Measurements from ENCODE around the gene MBD4. TPM values are rescaled to one million over a fixed set of nuclear protein-coding genes. Genes with fewer than 3 reads are reported as not detected.

The MBD4 gene
- total and polyA plus RNA-seq, 2 experiments from 2014 or later, result 33.9 to 59.3 TPM

DNA sequence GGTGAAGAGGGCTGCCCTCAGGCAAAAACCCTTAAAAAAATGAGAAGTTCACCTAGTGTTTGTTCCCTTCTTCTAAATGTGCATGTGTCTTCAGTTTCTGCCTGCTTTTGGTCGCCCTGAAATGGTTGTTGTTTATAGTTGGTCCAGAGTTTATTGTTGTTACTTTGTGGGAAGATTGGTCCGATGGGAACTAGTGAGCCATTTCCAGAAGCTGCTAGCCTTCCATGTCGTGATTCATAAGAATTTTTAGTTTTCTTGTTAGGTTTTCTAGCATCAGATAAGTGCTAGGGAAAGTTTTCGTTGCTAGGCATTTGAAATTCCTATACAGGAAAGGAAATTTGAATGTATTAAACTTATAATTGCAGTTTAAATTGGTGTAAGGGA lies 34.0 kb upstream of the MBD4 start:
- Histone ChIP-seq H3K4me1 (ENCODE audit: insufficient read depth) (no peaks in the 10 kb centered on the region), H2AFZ (no peak overlapping the region), H3K4me2 (no peak overlapping the region), H3K27ac (ENCODE audit: low read depth) (no peak overlapping the region), H3K36me3 (ENCODE audit: insufficient read depth) (0 out of 2 replicates have a peak, but pooled peaks cover 3% of the 10 kb centered on the region), H4K20me1 (replicated peaks; ENCODE audit: insufficient read depth) (no peaks in the 10 kb centered on the region; the same call in 1 of the 2 replicates), H3K9me2 (ENCODE audit: insufficient read depth) (no peaks in the 10 kb centered on the region), H3K27me3 (ENCODE audit: insufficient read depth) (no peaks in the 10 kb centered on the region), H3K79me2 (replicated peaks; ENCODE audit: insufficient read depth) (no peaks in the 10 kb centered on the region), H3K4me3 (no peak overlapping the region), H3F3A (replicated peaks; ENCODE audit: low read depth) (no peaks in the 10 kb centered on the region)
- Mint-ChIP-seq H3K4me3 (no peak overlapping the region), H3K4me1 (no peaks in the 10 kb centered on the region), H3K27me3 (ENCODE audit: insufficient read depth, low read depth, poor library complexity) (peaks cover 1% of the 10 kb centered on the region), H3K36me3 (ENCODE audit: low read depth) (peaks cover 19% of the 10 kb centered on the region), H3K9me3 (no peaks in the 10 kb centered on the region), H3K27ac (no peak overlapping the region)
- no peak for DNase-seq (ENCODE audit: low spot score)
- ATAC-seq, result no peak
- TF ChIP-seq, protein P1, sequence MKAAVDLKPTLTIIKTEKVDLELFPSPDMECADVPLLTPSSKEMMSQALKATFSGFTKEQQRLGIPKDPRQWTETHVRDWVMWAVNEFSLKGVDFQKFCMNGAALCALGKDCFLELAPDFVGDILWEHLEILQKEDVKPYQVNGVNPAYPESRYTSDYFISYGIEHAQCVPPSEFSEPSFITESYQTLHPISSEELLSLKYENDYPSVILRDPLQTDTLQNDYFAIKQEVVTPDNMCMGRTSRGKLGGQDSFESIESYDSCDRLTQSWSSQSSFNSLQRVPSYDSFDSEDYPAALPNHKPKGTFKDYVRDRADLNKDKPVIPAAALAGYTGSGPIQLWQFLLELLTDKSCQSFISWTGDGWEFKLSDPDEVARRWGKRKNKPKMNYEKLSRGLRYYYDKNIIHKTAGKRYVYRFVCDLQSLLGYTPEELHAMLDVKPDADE (IDR thresholded peaks at IDR 0.05), result no peak
- TF ChIP-seq POLR2AphosphoS5 (IDR thresholded peaks at IDR 0.05; ENCODE audit: low read depth) (no peak), ZNF331 (CRISPR knock-in tag; IDR thresholded peaks at IDR 0.05; ENCODE audit: low read depth) (no peak), STAT1 (IDR thresholded peaks at IDR 0.05; ENCODE audit: unreplicated experiment) (no peak), NANOG (IDR thresholded peaks at IDR 0.05; ENCODE audit: borderline replicate concordance) (no peak), CREB1 (CRISPR knock-in tag; IDR thresholded peaks at IDR 0.05; ENCODE audit: low read depth) (no peak), ZNF114 (CRISPR knock-in tag; IDR thresholded peaks at IDR 0.05) (no peak), JUNB (IDR thresholded peaks at IDR 0.05; ENCODE audit: unreplicated experiment) (no peak), EZH2 (IDR thresholded peaks at IDR 0.05; ENCODE audit: low read depth, unreplicated experiment) (no peak)
- TF ChIP-seq, protein P2, sequence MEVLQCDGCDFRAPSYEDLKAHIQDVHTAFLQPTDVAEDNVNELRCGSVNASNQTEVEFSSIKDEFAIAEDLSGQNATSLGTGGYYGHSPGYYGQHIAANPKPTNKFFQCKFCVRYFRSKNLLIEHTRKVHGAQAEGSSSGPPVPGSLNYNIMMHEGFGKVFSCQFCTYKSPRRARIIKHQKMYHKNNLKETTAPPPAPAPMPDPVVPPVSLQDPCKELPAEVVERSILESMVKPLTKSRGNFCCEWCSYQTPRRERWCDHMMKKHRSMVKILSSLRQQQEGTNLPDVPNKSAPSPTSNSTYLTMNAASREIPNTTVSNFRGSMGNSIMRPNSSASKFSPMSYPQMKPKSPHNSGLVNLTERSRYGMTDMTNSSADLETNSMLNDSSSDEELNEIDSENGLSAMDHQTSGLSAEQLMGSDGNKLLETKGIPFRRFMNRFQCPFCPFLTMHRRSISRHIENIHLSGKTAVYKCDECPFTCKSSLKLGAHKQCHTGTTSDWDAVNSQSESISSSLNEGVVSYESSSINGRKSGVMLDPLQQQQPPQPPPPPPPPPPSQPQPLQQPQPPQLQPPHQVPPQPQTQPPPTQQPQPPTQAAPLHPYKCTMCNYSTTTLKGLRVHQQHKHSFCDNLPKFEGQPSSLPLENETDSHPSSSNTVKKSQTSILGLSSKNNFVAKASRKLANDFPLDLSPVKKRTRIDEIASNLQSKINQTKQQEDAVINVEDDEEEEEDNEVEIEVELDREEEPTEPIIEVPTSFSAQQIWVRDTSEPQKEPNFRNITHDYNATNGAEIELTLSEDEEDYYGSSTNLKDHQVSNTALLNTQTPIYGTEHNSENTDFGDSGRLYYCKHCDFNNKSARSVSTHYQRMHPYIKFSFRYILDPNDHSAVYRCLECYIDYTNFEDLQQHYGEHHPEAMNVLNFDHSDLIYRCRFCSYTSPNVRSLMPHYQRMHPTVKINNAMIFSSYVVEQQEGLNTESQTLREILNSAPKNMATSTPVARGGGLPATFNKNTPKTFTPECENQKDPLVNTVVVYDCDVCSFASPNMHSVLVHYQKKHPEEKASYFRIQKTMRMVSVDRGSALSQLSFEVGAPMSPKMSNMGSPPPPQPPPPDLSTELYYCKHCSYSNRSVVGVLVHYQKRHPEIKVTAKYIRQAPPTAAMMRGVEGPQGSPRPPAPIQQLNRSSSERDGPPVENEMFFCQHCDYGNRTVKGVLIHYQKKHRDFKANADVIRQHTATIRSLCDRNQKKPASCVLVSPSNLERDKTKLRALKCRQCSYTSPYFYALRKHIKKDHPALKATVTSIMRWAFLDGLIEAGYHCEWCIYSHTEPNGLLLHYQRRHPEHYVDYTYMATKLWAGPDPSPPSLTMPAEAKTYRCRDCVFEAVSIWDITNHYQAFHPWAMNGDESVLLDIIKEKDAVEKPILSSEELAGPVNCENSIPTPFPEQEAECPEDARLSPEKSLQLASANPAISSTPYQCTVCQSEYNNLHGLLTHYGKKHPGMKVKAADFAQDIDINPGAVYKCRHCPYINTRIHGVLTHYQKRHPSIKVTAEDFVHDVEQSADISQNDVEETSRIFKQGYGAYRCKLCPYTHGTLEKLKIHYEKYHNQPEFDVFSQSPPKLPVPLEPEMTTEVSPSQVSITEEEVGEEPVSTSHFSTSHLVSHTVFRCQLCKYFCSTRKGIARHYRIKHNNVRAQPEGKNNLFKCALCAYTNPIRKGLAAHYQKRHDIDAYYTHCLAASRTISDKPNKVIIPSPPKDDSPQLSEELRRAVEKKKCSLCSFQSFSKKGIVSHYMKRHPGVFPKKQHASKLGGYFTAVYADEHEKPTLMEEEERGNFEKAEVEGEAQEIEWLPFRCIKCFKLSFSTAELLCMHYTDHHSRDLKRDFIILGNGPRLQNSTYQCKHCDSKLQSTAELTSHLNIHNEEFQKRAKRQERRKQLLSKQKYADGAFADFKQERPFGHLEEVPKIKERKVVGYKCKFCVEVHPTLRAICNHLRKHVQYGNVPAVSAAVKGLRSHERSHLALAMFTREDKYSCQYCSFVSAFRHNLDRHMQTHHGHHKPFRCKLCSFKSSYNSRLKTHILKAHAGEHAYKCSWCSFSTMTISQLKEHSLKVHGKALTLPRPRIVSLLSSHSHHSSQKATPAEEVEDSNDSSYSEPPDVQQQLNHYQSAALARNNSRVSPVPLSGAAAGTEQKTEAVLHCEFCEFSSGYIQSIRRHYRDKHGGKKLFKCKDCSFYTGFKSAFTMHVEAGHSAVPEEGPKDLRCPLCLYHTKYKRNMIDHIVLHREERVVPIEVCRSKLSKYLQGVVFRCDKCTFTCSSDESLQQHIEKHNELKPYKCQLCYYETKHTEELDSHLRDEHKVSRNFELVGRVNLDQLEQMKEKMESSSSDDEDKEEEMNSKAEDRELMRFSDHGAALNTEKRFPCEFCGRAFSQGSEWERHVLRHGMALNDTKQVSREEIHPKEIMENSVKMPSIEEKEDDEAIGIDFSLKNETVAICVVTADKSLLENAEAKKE (CRISPR knock-in tag; IDR thresholded peaks at IDR 0.05), result no peak
